GM18498 (cell line): ENCODE results near the gene ELL2.

Experiments used
- ATAC-seq: cut with Tn5 transposase; IDR thresholded peaks from one replicate; pipeline ENCODE4 v1.9.1; 2021; ENCODE audit warnings: mild to moderate bottlenecking, moderate library complexity; ENCODE audit not compliant: unreplicated experiment

The ELL2 gene

GRCh38 chr5:95961617-95962474, at the start of gene ELL2:
Gene ELL2, minus strand, starts transcription at chr5:95961851. Its CDS starts 130 bp downstream, at chr5:95961721.
- ATAC-seq: peak; percentile 90

GRCh38 chr5:96008987-96009647, 47.5 kb upstream of the ELL2 start:
- no peak for ATAC-seq

GRCh38 chr5:96008487-96008886, 46.8 kb upstream of the ELL2 start:
- ATAC-seq: no peak

GRCh38 chr5:96007051-96007450, 45.4 kb upstream of the ELL2 start:
- no peak for ATAC-seq

GRCh38 chr5:96006291-96006690, 44.6 kb upstream of the ELL2 start:
- ATAC-seq: no peak

GRCh38 chr5:96004754-96005153, 43.1 kb upstream of the ELL2 start:
- no peak for ATAC-seq

- ATAC-seq: no peak
Observed at GRCh38 chr5:96004087-96004486, 42.4 kb upstream of the ELL2 start.

GRCh38 chr5:96001262-96001661, 39.6 kb upstream of the ELL2 start:
- ATAC-seq: no peak

- ATAC-seq: no peak
Observed at GRCh38 chr5:96000308-96000707, 38.7 kb upstream of the ELL2 start.

- no peak for ATAC-seq
Observed at GRCh38 chr5:95996904-95997723, 35.5 kb upstream of the ELL2 start.

- ATAC-seq: no peak
Observed at GRCh38 chr5:95995962-95996489, 34.4 kb upstream of the ELL2 start.

GRCh38 chr5:95993776-95994175, 32.1 kb upstream of the ELL2 start:
- no peak for ATAC-seq

- ATAC-seq: no peak
Observed at GRCh38 chr5:95993266-95993665, 31.6 kb upstream of the ELL2 start.

GRCh38 chr5:95989283-95990048, 27.8 kb upstream of the ELL2 start:
- no peak for ATAC-seq

GRCh38 chr5:95988877-95989276, 27.2 kb upstream of the ELL2 start:
- no peak for ATAC-seq

GRCh38 chr5:95988094-95988493, 26.4 kb upstream of the ELL2 start:
- no peak for ATAC-seq

GRCh38 chr5:95986937-95987520, 25.4 kb upstream of the ELL2 start:
- ATAC-seq: no peak

GRCh38 chr5:95986001-95986400, 24.4 kb upstream of the ELL2 start:
- ATAC-seq: no peak

- no peak for ATAC-seq
Observed at GRCh38 chr5:95985249-95985648, 23.6 kb upstream of the ELL2 start.

GRCh38 chr5:95984287-95984938, 22.8 kb upstream of the ELL2 start:
- ATAC-seq: no peak
